H1 (cell line): ENCODE results near the gene C2. TPM values are rescaled to one million over a fixed set of nuclear protein-coding genes. Genes with fewer than 3 reads are reported as not detected.
"Not testable (repeated sequence)": the region's sequence is repeated elsewhere in the genome, so short reads cannot be mapped to it uniquely, and the experiment has no call there.

Source experiments
- CTCF ChIA-PET: fragments of 300-600 bp; sonication (Branson Sonifier 250); formaldehyde crosslinking; loops from one replicate; lab custom pipeline; 2021; ENCODE audit not compliant: partially characterized antibody; lab: Charles Lee
- POLR2A ChIA-PET: fragments of 300-600 bp; sonication (Branson Sonifier 250); formaldehyde crosslinking; loops from one replicate; lab custom pipeline; 2021; ENCODE audit warnings: inconsistent platforms; ENCODE audit not compliant: partially characterized antibody; lab: Charles Lee
- DNase-seq, 2 experiments: peaks; one replicate each; pipeline versions ENCODE4 v3.0.0 to v3.0.0-alpha.2; 2010 to 2022; ENCODE audit warnings: low spot score in 2 of 2, low read depth in 1 of 2, mixed read lengths in 1 of 2
- FAIRE-seq: peaks from 2 replicates; lab custom pipeline; 2011; peaks lifted over from hg19 to GRCh38; lab: Jason Lieb, UNC
- H2AFZ ChIP-seq: 2 replicates; pipeline ENCODE4 v1.8.1; 2012; ENCODE audit warnings: low read length, inconsistent platforms
- H2AK5ac ChIP-seq: 2 replicates; pipeline ENCODE4 v1.6.1; 2013; ENCODE audit warnings: low read depth, low read length
- H2BK120ac ChIP-seq: replicated peaks from 2 replicates; pipeline ENCODE3; 2013; ENCODE audit warnings: low read depth, low read length, inconsistent platforms
- H2BK12ac ChIP-seq: 2 replicates; pipeline ENCODE4 v1.6.1; 2013; ENCODE audit warnings: low read depth, low read length
- H2BK15ac ChIP-seq: 2 replicates; pipeline ENCODE4 v1.6.1; 2013; ENCODE audit warnings: low read length
- H2BK20ac ChIP-seq: 2 replicates; pipeline ENCODE4 v1.6.1; 2013; ENCODE audit warnings: low read length
- H2BK5ac ChIP-seq: 2 replicates; pipeline ENCODE4 v1.6.1; 2013; ENCODE audit warnings: low read depth, low read length
- H3K14ac ChIP-seq: 2 replicates; pipeline ENCODE4 v1.6.1; 2013; ENCODE audit warnings: inconsistent platforms; ENCODE audit not compliant: insufficient read length
- H3K18ac ChIP-seq: 2 replicates; pipeline ENCODE4 v1.6.1; 2013; ENCODE audit warnings: low read length; ENCODE audit errors: extremely low read depth
- H3K23ac ChIP-seq: 2 replicates; pipeline ENCODE4 v1.6.1; 2013; ENCODE audit warnings: inconsistent platforms; ENCODE audit not compliant: insufficient read length
- H3K23me2 ChIP-seq: 2 replicates; pipeline ENCODE4 v1.6.1; 2013; ENCODE audit warnings: low read depth, low read length
- H3K27ac ChIP-seq: 2 replicates; pipeline ENCODE4 v1.6.1; 2011; ENCODE audit warnings: low read depth, low read length, inconsistent platforms
- H3K27me3 ChIP-seq, 4 experiments: replicated peaks in 1 of 4; 1 replicate in 1 of 4; 2 replicates in 3 of 4; pipeline versions ENCODE4 v1.6.1 to v1.8.1; 2011 to 2013; ENCODE audit warnings: low read length in 3 of 4, mild to moderate bottlenecking in 3 of 4, inconsistent platforms in 2 of 4, mixed read lengths in 2 of 4, moderate library complexity in 1 of 4; ENCODE audit not compliant: control insufficient read depth in 3 of 4, insufficient read depth in 3 of 4; ENCODE audit errors: extremely low read depth in 1 of 4
- H3K36me3 ChIP-seq, 4 experiments: 2 replicates each; pipeline versions ENCODE4 v1.6.1 to v1.8.1; 2011 to 2013; ENCODE audit warnings: mild to moderate bottlenecking in 4 of 4, low read length in 3 of 4, moderate library complexity in 2 of 4, control low read depth in 1 of 4, inconsistent platforms in 1 of 4; ENCODE audit not compliant: insufficient read depth in 4 of 4, control insufficient read depth in 2 of 4
- H3K4ac ChIP-seq: replicated peaks from 2 replicates; pipeline ENCODE3; 2013; ENCODE audit warnings: low read length, low read depth, mixed read lengths, inconsistent platforms; ENCODE audit not compliant: insufficient read length
- H3K4me1 ChIP-seq, 4 experiments: replicated peaks in 1 of 4; 1 replicate in 1 of 4; 2 replicates in 3 of 4; pipeline versions ENCODE4 v1.6.1 to v1.8.1; 2011 to 2013; ENCODE audit warnings: low read length in 3 of 4, inconsistent platforms in 2 of 4, mixed read lengths in 1 of 4; ENCODE audit not compliant: insufficient read depth in 4 of 4, control insufficient read depth in 3 of 4
- H3K4me2 ChIP-seq, 2 experiments: 2 replicates each; pipeline versions ENCODE4 v1.6.1 to v1.8.1; 2011 to 2013; ENCODE audit warnings: low read depth in 2 of 2, low read length in 2 of 2, control low read depth in 1 of 2, inconsistent platforms in 1 of 2, mild to moderate bottlenecking in 1 of 2; ENCODE audit not compliant: insufficient read depth in 1 of 2
- H3K4me3 ChIP-seq, 4 experiments: fragments of 200-600, 300-600 bp in 1 of 4; sonication (generic), shearing (Covaris generic), sonication (Bioruptor Twin) in 1 of 4; 2 replicates each; pipeline versions ENCODE4 v1.5.1 to v1.8.1; 2011 to 2016; ENCODE audit warnings: low read length in 4 of 4, low read depth in 3 of 4, control low read depth in 2 of 4, inconsistent platforms in 2 of 4, mild to moderate bottlenecking in 2 of 4, mixed read lengths in 1 of 4, moderate library complexity in 1 of 4; ENCODE audit not compliant: insufficient read depth in 2 of 4; ENCODE audit errors: extremely low read depth in 1 of 4
- H3K56ac ChIP-seq: replicated peaks from 2 replicates; pipeline ENCODE3; 2013; ENCODE audit warnings: low read depth, mild to moderate bottlenecking, mixed read lengths, low read length, inconsistent platforms; ENCODE audit not compliant: insufficient read length
- H3K79me1 ChIP-seq: 2 replicates; pipeline ENCODE4 v1.6.1; 2013; ENCODE audit warnings: low read depth, low read length, control low read depth
- H3K79me2 ChIP-seq, 2 experiments: 2 replicates each; pipeline versions ENCODE4 v1.6.1 to v1.8.1; 2012 to 2013; ENCODE audit warnings: low read length in 2 of 2, mild to moderate bottlenecking in 2 of 2, inconsistent platforms in 1 of 2; ENCODE audit not compliant: insufficient read depth in 2 of 2, control insufficient read depth in 1 of 2
- H3K9ac ChIP-seq, 4 experiments: replicated peaks in 1 of 4; 1 replicate in 1 of 4; 2 replicates in 3 of 4; pipeline versions ENCODE4 v1.6.1 to v1.8.1; 2011 to 2013; ENCODE audit warnings: low read depth in 3 of 4, low read length in 3 of 4, control low read depth in 2 of 4, mild to moderate bottlenecking in 2 of 4, moderate library complexity in 2 of 4, inconsistent platforms in 1 of 4; ENCODE audit errors: extremely low read depth in 1 of 4
- H3K9me3 ChIP-seq, 2 experiments: 2 replicates each; pipeline versions ENCODE4 v1.6.1 to v1.8.1; 2012 to 2013; ENCODE audit warnings: mild to moderate bottlenecking in 2 of 2, moderate library complexity in 2 of 2, control low read depth in 1 of 2, inconsistent platforms in 1 of 2, low read depth in 1 of 2, low read length in 1 of 2, mixed read lengths in 1 of 2; ENCODE audit not compliant: insufficient read depth in 2 of 2
- H4K20me1 ChIP-seq, 2 experiments: replicated peaks in 1 of 2; 2 replicates each; pipeline versions ENCODE3 to v1.8.1; 2011 to 2013; ENCODE audit warnings: inconsistent platforms in 2 of 2, low read length in 2 of 2, mild to moderate bottlenecking in 1 of 2; ENCODE audit not compliant: insufficient read depth in 2 of 2, control insufficient read depth in 1 of 2
- H4K5ac ChIP-seq: 2 replicates; pipeline ENCODE4 v1.6.1; 2013; ENCODE audit warnings: low read length, low read depth, mixed read lengths, inconsistent platforms; ENCODE audit not compliant: insufficient read length
- H4K8ac ChIP-seq: 2 replicates; pipeline ENCODE4 v1.8.0; 2013; ENCODE audit warnings: mild to moderate bottlenecking, moderate library complexity, low read length, inconsistent platforms; ENCODE audit not compliant: insufficient read depth; ENCODE audit errors: extremely low read depth
- H4K91ac ChIP-seq: replicated peaks from 2 replicates; pipeline ENCODE3; 2013; ENCODE audit warnings: low read length, mixed read lengths, inconsistent platforms; ENCODE audit not compliant: insufficient read length
- CBX8 ChIP-seq: fragments of 300-800, 300-1000 bp; sonication (generic); IDR thresholded peaks from 2 replicates; pipeline ENCODE4 v1.7.1; 2016; ENCODE audit warnings: low read depth, low read length, borderline replicate concordance
- CTBP2 ChIP-seq: IDR thresholded peaks from 2 replicates; pipeline ENCODE4 v1.7.0; 2011; ENCODE audit warnings: borderline replicate concordance, mild to moderate bottlenecking, moderate library complexity, mixed read lengths, low read length; ENCODE audit not compliant: insufficient read depth, insufficient read length
- GTF2F1 ChIP-seq: IDR thresholded peaks from 2 replicates; pipeline ENCODE4 v1.6.1; 2012; ENCODE audit warnings: low read depth, low read length, improper control_type of control experiment, borderline replicate concordance
- JUN ChIP-seq: IDR thresholded peaks from 2 replicates; pipeline ENCODE4 v1.6.1; 2011; ENCODE audit warnings: low read depth, mild to moderate bottlenecking, improper control_type of control experiment, low read length
- SRF ChIP-seq: IDR thresholded peaks from 2 replicates; pipeline ENCODE4 v1.6.1; 2011; ENCODE audit warnings: mild to moderate bottlenecking, low read depth, low read length, moderate library complexity
- TBP ChIP-seq: IDR thresholded peaks from 2 replicates; pipeline ENCODE4 v1.6.1; 2011; ENCODE audit warnings: low read depth, low read length, improper control_type of control experiment
- WGBS, 2 experiments: shearing (Covaris generic) in 1 of 2; methylation state at CpG; one replicate each; pipeline versions ENCODE4 v1.1.6 to v1.1.7; 2013 to 2015; ENCODE audit warnings: low lambda C conversion rate in 2 of 2, mixed read lengths in 2 of 2, inconsistent platforms in 1 of 2, low coverage in 1 of 2, missing lambda C conversion rate in 1 of 2; ENCODE audit not compliant: insufficient replicate concordance in 2 of 2, insufficient coverage in 1 of 2, insufficient read length in 1 of 2; ENCODE audit errors: extremely low coverage in 1 of 2, missing lambda C conversion rate in 1 of 2; 5-methylcytosine and 5-hydroxymethylcytosine counted together
- polyA plus RNA-seq, 7 experiments: library from polyadenylated mRNA; depleted of rRNA in 3 of 7; stranded (reverse) in 5 of 7; unstranded in 2 of 7; fragments of >200 nt in 5 of 7; fragments of 200-250 nt in 2 of 7; gene quantifications; 1 replicate in 5 of 7; 2 replicates in 1 of 7; 4 replicates in 1 of 7; pipeline versions ENCODE4 v1.2.1 to v1.2.3, GENCODE V29; 2011 to 2013; ENCODE audit warnings: missing spikeins in 2 of 7, mixed read lengths in 2 of 7
- total RNA-seq: library from RNA; stranded (reverse); fragmentation: NEBNext Ultra II Directional; extraction: Animal tissue kit (Norgen Biotek cat#: 25700); gene quantifications from 2 replicates; pipeline ENCODE4 v1.2.1, GENCODE V29; 2021

C2 gene
- total and polyA plus RNA-seq, 2 of the 8 experiments (the other 6 are each of a cell fraction or from before 2014, with no cell fraction given): 0.26 to 0.38 TPM

GRCh38 chr6:31908791-31909190 is 18.7 kb upstream of the C2 start (continued):
- TF ChIP-seq GTF2F1: no peak
- TF ChIP-seq CBX8: no peak
- TF ChIP-seq SRF: no peak
- TF ChIP-seq TBP: no peak
- no peak for TF ChIP-seq CTBP2
- no peak for TF ChIP-seq JUN
- TF ChIP-seq, all 59 proteins: peak for 0

DNA sequence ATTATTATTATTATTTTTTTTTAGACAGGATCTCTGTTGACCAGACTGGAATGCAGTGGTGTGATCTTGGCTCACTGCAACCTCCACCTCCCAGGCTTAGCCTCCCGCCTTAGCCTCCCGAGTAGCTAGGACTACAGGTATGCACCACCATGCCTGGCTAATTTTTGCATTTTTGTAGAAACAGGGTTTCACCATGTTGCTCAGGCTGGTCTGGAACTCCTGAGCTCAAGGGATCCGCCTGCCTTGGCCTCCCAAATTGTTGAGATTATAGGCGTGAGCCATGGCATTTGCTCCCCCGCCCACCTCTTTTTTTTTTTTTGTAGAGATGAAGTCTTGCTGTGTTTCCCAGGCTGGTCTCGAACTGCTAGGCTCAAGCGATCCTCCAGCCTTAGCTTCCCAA is 18.2 kb upstream of the C2 start:
- H3K27me3 ChIP-seq, H3K14ac ChIP-seq, H3K4me3 ChIP-seq, H2BK12ac ChIP-seq, H2BK20ac ChIP-seq, H3K56ac ChIP-seq, H2BK5ac ChIP-seq, H3K9me3 ChIP-seq, H3K4me2 ChIP-seq, H2BK120ac ChIP-seq, H3K23ac ChIP-seq, DNase-seq, H3K9ac ChIP-seq, H3K23me2 ChIP-seq, H2BK15ac ChIP-seq, H4K91ac ChIP-seq, H3K4me1 ChIP-seq, H3K4ac ChIP-seq, H4K8ac ChIP-seq, FAIRE-seq, H4K5ac ChIP-seq, H3K79me2 ChIP-seq, H2AFZ ChIP-seq, H3K36me3 ChIP-seq, H3K79me1 ChIP-seq, H3K27ac ChIP-seq, H2AK5ac ChIP-seq, H4K20me1 ChIP-seq, H3K18ac ChIP-seq: not testable (repeated sequence)
- 88% methylated on average over 7 of the region's 7 CpGs; no CpG with 5 or more reads in 1 of the 2 experiments for whole genome bisulfite sequencing, 2 experiments
- CTCF ChIA-PET: interaction anchor here (0.6 to 1.5 kb wide), 4 partner anchors 12 to 47 kb away, joined by 3 to 5 read pairs (median 3); partner anchors contain the start of gene NEU1
- POLR2A ChIA-PET: interaction anchor here (1.0 to 1.7 kb wide), 4 partner anchors 11 to 75 kb away, joined by 3 to 6 read pairs (median 4); partner anchors contain the start of gene EHMT2
